DMS79 treated with DMSO at 0.1 percent for 48 hours (cell line): ENCODE results near the gene RAD51B.
"Not testable (repeated sequence)": the region's sequence is repeated elsewhere in the genome, so short reads cannot be mapped to it uniquely, and the experiment has no call there.

Experiments used
- DNase-seq: peaks from one replicate; lab custom pipeline; 2025; lab: John Stamatoyannopoulos, UW

Gene RAD51B

GRCh38 chr14:68274725-68275124 lies 455.1 kb downstream of the RAD51B start:
- no peak for DNase-seq

DNA sequence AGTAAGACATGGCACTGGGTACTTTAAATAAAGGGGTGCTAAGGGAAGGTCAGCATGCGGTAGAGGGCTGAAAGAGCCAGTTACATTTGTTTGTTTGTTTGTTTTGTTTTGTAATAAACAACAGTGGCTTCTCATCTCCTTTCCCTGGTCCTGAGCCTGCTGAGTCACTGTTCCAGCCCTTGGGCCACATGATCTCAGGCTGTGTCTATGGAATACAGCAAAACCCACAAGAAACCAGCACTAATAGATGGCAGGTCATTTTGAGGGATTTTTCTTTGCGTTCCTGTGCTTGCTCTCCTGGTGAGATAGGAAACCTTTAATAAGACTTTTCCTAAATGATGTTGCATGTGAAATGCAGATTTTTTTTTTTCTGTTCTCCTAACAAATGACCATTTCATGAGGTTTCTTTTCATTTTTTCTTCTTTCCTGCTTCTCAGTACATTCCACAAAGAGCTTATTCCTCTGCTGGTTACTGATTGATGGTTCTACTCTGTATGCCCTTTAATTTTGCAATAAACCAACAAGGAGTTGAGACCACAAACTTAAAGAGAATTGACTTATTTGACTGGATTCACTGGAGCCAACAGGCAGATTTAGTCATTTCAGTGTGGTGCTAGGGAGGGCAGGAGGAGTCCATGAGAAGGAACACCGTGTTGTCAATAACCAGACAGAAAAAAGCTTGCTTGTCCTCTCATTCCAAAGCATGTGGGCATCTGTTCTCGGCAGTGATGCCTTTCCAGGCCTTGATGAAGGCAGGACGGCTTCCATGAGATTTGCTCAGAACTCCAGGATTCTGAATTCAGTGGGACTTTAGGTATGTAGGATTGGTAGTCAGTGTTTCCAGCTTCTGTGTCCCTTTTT lies 459.2 kb downstream of the RAD51B start:
- DNase-seq, result no peak

DNA sequence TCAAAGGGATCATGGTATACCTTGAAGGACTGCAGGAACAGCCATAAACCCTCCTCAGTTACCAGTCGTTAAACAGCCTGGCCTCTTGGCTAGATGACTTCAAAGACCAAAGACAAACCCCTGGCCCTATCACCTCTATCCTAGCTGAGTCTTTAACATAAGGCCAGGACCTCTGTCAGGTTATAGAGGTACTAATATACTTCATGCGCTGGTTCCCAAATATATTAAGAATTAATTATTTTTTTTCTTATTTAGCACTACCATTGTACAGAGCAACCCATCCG lies 459.8 kb downstream of the RAD51B start:
- DNase-seq, result no peak

GRCh38 chr14:68279777-68280233 lies 460.2 kb downstream of the RAD51B start:
- DNase-seq, result no peak

DNA sequence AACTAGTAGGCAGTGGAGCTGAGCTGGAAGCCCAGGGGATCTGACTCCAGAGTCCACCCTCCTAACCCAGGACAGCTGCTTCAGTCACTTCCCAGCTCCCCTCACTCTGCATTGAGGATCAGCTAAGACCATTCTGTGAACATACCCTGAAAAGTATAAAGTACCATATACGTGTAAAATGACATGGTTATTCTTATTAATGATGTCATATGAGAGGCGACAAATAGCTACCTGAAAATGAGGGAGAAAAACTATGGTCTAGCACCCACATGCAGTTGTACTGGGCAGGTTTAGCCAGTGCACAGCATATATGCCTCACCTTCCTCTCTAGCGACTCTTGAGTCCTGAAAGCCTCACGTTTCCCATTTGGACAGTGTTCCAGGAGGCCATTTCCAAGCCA lies 461.9 kb downstream of the RAD51B start:
- no peak for DNase-seq

- DNase-seq, result peak; percentile 16
Measured at GRCh38 chr14:68282479-68283377, 463.1 kb downstream of the RAD51B start.

- no peak for DNase-seq
Measured at GRCh38 chr14:68283378-68284123, 464.0 kb downstream of the RAD51B start.

GRCh38 chr14:68284333-68284732 lies 464.8 kb downstream of the RAD51B start:
- DNase-seq, result no peak

DNA sequence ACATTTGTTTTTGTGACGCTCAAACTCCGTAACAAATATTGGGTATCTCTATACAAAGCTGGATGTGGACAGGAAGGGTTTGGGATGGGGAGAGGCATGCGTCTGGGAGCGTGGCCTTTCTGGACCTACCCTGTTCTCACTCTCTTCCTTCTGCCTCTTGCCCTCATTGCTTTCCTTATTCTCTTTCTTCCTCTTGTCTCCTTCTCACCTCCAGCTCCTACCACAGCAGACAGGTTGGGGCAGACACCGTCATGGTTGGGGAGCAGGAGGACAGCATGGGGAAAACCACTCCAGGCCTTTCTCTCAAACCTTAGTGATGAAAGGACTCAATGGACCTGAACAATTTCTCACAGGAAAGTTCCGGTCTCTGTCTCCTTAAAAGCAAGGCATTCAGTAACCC lies 465.3 kb downstream of the RAD51B start:
- DNase-seq, result peak; percentile 46

DNA sequence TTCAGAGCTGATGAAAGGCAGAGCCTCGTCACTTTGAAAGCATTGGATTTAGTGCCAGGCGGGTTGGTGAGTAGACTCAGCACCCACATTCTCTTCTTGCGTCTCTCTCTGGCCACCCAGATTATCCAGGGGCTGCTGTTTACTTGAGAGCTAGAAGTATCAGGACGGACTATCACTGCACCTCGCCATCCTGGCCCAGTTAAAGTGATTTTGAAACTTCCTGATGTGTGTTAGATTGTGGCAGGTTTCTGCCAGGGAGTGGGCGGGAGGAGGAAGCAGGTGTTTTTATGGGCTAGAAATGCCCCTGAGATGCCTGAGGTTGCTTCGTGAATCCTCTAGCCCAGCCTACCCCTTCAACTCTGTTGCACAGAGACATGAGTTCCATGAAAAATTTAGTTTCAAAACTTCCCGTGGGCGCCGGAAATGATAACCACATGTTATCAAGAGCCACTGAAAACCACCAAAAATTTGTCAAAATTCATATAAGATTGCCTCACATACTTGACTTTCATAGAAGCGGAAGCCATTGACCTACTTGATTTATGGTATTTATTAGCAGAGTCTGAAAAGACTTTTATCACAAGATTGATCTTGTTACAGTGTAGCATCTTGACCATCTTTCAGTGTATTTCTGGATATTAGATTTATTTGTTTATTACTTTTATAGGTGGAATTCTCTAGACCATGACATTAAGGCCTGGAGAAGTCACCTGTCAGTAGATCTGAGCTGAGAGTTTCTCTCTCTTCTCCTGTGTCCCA lies 466.0 kb downstream of the RAD51B start:
- no peak for DNase-seq

GRCh38 chr14:68286667-68287066 lies 467.1 kb downstream of the RAD51B start:
- DNase-seq, result no peak

DNA sequence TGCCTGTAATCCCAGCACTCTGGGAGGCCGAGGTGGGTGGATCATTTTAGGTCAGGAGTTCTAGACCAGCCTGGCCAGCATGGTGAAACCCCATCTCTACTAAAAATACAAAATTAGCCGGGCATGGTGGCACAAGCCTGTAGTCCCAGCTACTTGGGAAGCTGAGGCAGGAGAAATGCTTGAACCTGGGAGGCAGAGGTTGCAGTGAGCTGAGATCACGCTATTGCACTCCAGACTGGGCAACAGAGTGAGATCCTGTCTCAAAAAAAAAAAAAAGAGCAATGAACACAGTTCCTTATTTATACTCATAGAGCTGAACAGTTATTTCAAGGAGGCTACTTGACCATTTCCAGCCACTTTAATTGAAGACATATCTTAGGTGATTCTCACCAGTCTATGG lies 469.9 kb downstream of the RAD51B start:
- DNase-seq, result not testable (repeated sequence)

- DNase-seq, result peak; percentile 73
Measured at GRCh38 chr14:68291820-68292219, 472.2 kb downstream of the RAD51B start.

GRCh38 chr14:68292441-68293215 lies 473.0 kb downstream of the RAD51B start:
- peak; percentile 47 for DNase-seq

DNA sequence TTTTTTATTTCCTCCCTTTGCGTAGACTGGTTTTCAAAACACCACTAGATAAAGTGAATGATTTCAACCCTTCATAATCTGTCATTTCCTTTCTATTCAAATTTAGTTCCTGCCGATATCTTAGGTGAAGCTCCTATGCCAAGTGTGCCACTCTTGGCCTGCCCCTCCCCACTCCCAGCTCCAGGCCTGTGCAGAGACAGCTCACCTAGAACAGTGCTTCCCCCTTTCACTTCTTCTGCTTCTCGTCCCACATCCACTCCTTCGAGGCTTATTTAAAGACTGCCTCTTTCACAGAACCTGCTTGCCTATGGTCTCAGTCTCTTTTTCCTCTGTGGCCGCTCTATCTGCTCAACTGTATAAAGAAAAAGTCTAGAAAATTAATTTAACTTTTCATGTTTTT lies 473.8 kb downstream of the RAD51B start:
- DNase-seq, result no peak

DNA sequence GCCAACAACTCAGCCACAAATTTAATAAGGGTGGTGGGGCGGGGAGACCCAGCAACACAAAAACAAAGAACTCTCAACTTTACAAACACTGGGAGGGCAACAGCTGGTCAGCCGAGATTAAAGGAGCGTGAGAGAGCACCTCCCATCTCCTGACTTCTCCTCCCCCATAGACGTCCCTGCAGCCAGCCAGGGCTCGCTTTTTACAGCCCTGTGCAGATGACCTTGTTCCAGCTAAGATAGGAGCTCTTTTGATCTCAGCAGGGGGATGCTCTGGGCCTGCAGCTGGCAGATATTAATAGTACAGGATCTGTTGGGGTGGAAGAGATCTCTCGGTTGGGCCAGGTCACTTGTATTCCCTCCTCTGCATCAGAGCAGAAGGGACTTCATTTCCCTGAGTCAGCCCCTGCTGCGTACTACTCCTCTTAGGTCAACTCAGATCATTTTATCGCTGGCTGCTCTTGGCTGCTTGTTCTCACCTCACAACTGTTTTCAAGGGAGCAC lies 475.8 kb downstream of the RAD51B start:
- no peak for DNase-seq

DNA sequence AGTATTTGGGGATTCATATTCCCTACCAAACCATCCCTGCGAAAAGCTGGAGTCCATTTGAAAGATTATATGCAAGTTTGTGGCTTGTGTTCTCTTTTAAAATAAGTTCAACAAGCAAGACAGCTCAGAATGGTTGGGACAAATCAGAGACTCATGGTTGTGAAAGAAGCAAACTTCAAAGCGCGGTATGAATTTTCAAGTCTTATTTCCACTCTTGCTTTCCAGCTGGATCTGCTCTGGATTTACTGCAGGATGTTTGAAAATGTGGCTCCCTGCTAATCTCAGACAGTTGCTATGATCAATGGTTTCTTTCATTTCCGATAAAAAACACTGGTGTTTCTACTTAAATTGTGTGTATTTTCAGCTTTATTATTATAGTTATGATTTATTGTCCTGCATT lies 477.5 kb downstream of the RAD51B start:
- DNase-seq, result no peak

DNA sequence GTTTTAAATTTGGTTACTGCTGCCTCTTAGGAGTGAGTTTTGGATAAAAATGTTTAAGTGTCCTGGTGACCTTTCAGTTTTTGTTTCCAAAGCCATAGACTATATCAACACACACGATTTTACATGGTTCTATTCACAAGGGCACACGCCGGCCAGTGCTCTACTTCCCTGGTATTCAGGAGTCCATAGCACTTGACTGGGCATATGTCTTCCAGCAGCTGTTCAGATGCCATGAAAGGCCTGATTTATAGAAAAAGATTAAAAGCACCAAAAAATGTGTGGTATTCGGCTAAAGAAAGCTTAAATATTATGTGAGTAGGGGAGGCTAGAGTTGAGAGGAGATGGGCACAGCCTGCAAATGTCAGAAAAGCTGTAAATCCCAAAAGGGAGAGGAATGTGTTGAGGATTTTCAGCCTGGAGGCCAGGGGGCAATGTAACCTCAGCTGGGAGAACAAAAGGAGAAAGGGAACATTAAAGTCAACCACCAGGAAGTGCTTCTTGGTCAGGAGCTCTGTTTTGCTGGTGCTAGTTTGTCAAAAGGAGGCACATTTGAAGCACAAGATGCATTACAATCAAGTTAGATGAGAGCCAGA lies 478.4 kb downstream of the RAD51B start:
- DNase-seq, result no peak

DNA sequence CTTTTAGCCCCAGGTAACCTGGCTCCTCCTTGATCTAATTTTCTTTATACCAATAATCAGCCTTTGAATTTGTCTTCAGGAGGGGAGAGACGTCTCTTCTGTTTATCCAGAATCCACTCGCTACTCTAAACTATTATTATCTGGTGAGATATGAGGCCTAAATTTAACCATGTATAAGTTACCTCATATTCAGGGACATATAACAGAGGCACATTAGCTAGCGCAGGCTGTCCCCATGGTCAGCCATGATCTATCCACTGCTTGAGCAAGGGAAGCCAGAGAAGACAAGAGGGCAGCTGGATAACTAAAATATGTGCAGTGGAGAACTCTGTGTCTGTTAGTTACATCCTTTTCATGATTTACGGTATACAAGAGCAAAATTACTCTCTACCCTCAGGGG lies 481.0 kb downstream of the RAD51B start:
- no peak for DNase-seq

- DNase-seq, result no peak
Measured at GRCh38 chr14:68301219-68301618, 481.6 kb downstream of the RAD51B start.
